HFF-Myc (cell line): ENCODE measurements around the gene VTI1B.
A peak's percentile ranks its signal among the peaks of the same experiment; 100 is the strongest.

ENCODE experiments used
- DNase-seq: peaks from one replicate; pipeline ENCODE4 v3.0.0-alpha.2; 2011; ENCODE audit warnings: low read depth; ENCODE audit errors: extremely low read depth
- H3K4me3 ChIP-seq: replicated peaks from 2 replicates; pipeline ENCODE4 v1.5.1; 2011; ENCODE audit warnings: low read depth, mild to moderate bottlenecking, control low read depth, low read length
- TF ChIP-seq, protein P1 (sequence below): IDR thresholded peaks from 2 replicates; pipeline ENCODE4 v1.5.1; 2012; ENCODE audit warnings: mild to moderate bottlenecking, low read depth, low read length, control low read depth; ENCODE audit errors: missing control alignments

Gene VTI1B

DNA sequence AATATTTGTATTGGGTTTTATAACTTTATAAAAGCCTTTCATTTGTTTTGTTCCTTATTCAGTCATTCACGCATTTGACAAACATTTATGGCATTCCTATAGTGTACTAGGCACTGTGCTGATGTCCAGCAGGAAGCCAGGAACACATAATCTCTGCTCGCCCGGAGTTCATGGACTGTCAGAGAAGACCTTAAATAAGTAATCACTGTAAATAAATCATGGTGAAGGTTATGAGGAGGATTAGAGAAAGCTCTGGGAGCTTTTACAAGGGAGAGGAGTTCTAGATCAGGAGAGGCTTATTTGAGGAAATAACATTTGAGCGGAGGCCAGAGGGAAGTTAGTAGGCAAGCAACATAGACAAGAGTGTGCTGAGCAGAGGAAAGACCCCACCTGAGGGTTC lies 22.6 kb upstream of the VTI1B start:
- TF ChIP-seq, protein P1, sequence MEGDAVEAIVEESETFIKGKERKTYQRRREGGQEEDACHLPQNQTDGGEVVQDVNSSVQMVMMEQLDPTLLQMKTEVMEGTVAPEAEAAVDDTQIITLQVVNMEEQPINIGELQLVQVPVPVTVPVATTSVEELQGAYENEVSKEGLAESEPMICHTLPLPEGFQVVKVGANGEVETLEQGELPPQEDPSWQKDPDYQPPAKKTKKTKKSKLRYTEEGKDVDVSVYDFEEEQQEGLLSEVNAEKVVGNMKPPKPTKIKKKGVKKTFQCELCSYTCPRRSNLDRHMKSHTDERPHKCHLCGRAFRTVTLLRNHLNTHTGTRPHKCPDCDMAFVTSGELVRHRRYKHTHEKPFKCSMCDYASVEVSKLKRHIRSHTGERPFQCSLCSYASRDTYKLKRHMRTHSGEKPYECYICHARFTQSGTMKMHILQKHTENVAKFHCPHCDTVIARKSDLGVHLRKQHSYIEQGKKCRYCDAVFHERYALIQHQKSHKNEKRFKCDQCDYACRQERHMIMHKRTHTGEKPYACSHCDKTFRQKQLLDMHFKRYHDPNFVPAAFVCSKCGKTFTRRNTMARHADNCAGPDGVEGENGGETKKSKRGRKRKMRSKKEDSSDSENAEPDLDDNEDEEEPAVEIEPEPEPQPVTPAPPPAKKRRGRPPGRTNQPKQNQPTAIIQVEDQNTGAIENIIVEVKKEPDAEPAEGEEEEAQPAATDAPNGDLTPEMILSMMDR, result no peak

DNA sequence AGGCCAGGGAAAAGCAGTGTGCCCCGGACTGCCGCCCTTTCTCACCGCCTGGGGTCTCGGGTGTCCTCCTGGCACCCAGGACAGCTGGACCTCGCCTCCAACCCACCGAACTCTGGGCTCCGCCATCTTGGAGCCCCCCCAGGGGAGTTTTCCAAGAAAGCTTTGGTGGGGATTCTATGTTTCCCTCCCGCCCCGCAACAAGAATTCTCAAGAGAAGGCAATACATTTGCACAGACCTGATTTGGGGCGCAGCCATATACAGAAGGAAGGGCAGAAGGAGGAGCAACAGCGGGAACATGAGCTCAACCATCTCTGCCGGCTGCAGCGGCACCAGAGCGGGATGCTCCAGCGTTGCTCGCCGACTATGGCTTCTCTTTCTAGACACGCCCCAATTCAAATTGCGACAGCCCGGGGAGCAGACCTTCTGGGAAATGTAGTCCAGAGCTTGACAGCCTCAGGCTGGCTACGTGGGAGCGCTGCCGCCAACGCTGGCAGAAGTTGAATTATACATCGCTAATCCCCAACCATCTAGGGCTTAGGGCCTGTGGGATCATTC lies 21.0 kb upstream of the VTI1B start, which contains the start of gene RDH11:
TSS of gene RDH11 (minus strand) at position 371 of the 556 bp plus-strand sequence. CDS start at position 310, 61 bp downstream.
- TF ChIP-seq, protein P1, result no peak
- peak; percentile 77 for DNase-seq
- peak within 1 kb of the TSS; percentile 97 for H3K4me3 ChIP-seq

More for the DNA sequence above, 22.6 kb upstream of the VTI1B start:
- H3K4me3 ChIP-seq, result no peak overlapping the region
- DNase-seq, result no peak

DNA sequence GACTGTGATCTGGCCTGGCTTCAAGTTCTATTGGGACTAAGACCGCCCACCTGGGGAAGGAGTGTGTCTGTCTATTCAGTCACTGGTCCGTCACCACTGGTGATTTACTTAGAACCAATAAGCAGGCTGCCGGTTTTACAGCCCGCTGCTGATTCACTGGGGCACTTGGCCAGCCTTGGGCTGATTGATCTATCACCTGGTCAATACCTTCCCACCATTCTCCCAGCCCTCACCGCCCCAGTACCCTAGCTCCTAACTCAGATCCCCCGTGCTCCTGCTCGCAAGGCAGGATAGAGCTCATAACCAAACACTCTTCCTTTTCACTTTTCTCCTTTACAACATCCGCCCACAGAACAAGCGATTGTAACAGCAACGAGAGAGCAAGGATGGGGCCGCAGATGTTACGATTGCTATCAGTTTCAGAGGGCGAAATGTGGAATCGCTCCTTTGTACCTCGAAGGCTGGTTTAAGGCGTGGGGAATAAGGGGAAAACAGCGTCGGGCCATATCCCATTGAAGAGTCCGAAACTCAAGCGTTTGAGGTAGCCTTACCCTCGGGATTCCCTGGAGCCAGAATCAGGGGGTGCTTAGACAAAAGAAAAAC lies 20.5 kb upstream of the VTI1B start:
- peak overlapping the region; percentile 97 for H3K4me3 ChIP-seq
- TF ChIP-seq, protein P1, result no peak
- peak; percentile 77 for DNase-seq

DNA sequence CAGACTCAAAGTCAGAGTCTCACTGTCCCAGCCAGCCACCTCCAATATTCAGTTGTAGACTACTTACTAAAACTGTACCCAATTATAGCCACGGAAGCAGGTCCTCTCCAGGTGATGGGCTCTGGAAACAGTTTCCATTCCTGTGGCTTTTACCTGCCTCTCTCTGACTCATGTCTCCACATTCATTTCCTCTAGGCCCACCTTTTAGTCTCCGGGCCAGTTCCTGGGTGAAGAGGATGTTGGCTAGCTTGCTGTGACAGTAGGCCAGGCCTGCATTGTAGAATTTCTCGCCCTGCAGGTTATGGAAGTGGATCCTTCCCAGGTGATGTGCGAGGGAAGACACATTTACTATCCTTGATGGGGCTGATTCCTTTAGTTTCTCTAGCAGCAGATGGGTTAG lies 15.6 kb upstream of the VTI1B start:
- no peak overlapping the region for H3K4me3 ChIP-seq
- DNase-seq, result no peak
- TF ChIP-seq, protein P1, result no peak

DNA sequence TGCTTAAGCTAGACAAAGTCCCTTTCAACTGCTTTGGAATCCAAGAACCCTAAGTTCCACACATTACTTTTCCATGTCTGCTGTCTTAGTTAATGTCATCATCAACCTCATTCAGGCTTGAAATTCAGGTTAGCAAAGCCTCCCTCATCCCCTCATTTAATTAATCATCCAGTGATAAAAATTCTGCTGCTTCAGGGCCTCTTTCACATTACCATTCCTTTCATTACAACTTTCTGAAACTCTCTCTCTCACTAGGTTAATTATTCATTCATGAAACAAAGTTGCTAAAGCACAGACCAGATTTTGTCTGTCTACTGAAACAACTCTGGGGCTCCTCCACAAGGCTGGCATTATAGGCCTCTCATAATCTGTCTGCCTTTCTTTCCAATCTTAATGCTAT lies 9.4 kb upstream of the VTI1B start:
- DNase-seq, result no peak
- H3K4me3 ChIP-seq, result no peak overlapping the region
- TF ChIP-seq, protein P1, result no peak

DNA sequence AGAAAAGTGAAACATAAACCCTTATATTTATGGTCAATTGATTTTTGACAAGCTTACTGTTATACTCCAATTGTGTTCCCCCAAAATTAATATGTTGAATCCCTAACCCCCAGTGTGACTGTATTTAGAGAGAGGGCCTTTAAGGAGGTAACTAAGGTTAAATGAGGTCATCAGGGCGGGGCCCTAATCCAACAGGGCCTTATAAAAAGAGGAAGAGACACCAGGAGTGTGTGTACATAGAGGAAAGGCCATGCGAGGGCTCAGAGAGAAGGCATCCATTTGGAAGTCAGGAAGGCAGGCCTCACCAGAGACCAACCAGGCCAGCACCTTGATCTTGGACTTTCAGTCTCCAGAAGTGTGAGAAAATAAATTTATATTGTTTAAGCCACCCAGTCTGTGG lies 6.5 kb upstream of the VTI1B start:
- TF ChIP-seq, protein P1, result no peak
- DNase-seq, result no peak
- no peak overlapping the region for H3K4me3 ChIP-seq
